Subcutaneous abdominal adipose tissue (tissue), 5 donors: ENCODE data around the gene MYO1C.

Source experiments
- H3K27ac ChIP-seq: one replicate; pipeline ENCODE4 v1.7.0; 2013; ENCODE audit warnings: low read depth, mild to moderate bottlenecking, inconsistent platforms, low read length, moderate library complexity
- H3K27me3 ChIP-seq, 5 donors: one replicate each; pipeline ENCODE4 v1.7.0; 2013; ENCODE audit warnings: low read length in 5 of 5, inconsistent platforms in 1 of 5; ENCODE audit not compliant: control insufficient read depth in 5 of 5, insufficient read depth in 4 of 5
- H3K36me3 ChIP-seq, 5 donors: one replicate each; pipeline ENCODE4 v1.7.0; 2013; ENCODE audit warnings: low read length in 5 of 5; ENCODE audit not compliant: control insufficient read depth in 5 of 5, insufficient read depth in 5 of 5
- H3K4me1 ChIP-seq, 5 donors: one replicate each; pipeline ENCODE4 v1.7.0; 2013; ENCODE audit warnings: low read length in 5 of 5, mild to moderate bottlenecking in 3 of 5, moderate library complexity in 1 of 5; ENCODE audit not compliant: control insufficient read depth in 5 of 5, insufficient read depth in 5 of 5
- H3K4me3 ChIP-seq, 5 donors: one replicate each; pipeline ENCODE4 v1.7.0; 2013; ENCODE audit warnings: low read length in 5 of 5, low read depth in 1 of 5
- H3K9ac ChIP-seq, 5 donors: one replicate each; pipeline ENCODE4 v1.7.0; 2013; ENCODE audit warnings: low read length in 5 of 5, mild to moderate bottlenecking in 4 of 5, moderate library complexity in 3 of 5
- H3K9me3 ChIP-seq, 5 donors: one replicate each; pipeline ENCODE4 v1.7.0; 2013; ENCODE audit warnings: low read length in 5 of 5; ENCODE audit not compliant: control insufficient read depth in 5 of 5
- donor health status: healthy.
- donor health status: healthy.
- donor health status: healthy.
- donor health status: healthy.
- donor health status: healthy.

Gene MYO1C

GRCh38 chr17:1469231-1469852 is 23.1 kb downstream of the MYO1C start:
- Histone ChIP-seq H3K9ac (no peak overlapping the region), H3K27me3 (no peaks in the 10 kb centered on the region), H3K4me3 (no peak overlapping the region), H3K27ac (no peak overlapping the region), H3K9me3 (no peaks in the 10 kb centered on the region), H3K36me3 (peaks cover 0 to 91% (median 84%) of the 10 kb centered on the region in 5 donors), H3K4me1 (peaks cover under 1 to 52% (median 23%) of the 10 kb centered on the region in 5 donors)

DNA sequence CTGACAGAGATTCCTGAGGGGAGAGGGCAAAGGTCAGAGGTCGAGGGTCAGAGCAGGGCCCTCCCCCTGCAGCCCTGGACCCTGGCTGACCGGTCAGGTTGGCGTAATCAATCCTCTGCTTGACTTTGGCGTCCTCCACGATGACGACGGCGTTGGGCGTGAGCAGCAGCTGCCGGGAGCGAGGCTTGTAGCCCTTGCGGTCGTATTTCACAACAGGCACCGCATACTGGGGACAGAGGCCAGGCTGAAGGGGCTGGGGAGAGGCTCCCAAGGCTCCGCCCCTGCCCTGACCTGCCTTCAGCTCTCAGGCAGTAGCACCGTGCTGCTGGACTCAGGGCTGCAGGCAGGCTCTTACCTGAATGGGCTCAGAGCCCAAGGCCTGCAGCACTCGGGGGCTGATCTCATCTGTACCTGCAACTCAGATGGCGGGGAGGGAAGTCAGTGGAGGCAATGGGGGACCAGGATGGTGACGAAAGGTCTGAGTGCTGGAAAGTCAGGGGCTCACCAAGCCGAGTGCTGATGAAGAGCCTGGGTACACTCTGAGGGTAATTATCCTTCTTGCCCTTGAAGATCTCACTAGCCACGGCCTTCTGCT is 24.5 kb downstream of the MYO1C start:
- Histone ChIP-seq H3K36me3 (peaks cover 0 to 86% (median 80%) of the 10 kb centered on the region in 5 donors), H3K9ac (no peak overlapping the region), H3K4me3 (no peak overlapping the region), H3K27ac (no peak overlapping the region), H3K4me1 (peaks cover 4 to 47% (median 16%) of the 10 kb centered on the region in 5 donors), H3K27me3 (no peaks in the 10 kb centered on the region), H3K9me3 (no peaks in the 10 kb centered on the region)

- Histone ChIP-seq H3K27me3 (no peaks in the 10 kb centered on the region), H3K4me1 (peaks cover 4 to 50% (median 22%) of the 10 kb centered on the region in 5 donors), H3K27ac (no peak overlapping the region), H3K36me3 (peaks cover 0 to 81% (median 76%) of the 10 kb centered on the region in 5 donors), H3K9me3 (no peaks in the 10 kb centered on the region), H3K9ac (no peak overlapping the region), H3K4me3 (no peak overlapping the region)
These were observed 25.2 kb downstream of the MYO1C start for GRCh38 chr17:1467258-1467657.

GRCh38 chr17:1464186-1464585 is 28.3 kb downstream of the MYO1C start:
- peak overlapping the region in 1 of 5 donors; percentile 15 for H3K9ac ChIP-seq

GRCh38 chr17:1462164-1463112 is 30.0 kb downstream of the MYO1C start:
- Histone ChIP-seq H3K4me1 (peaks cover 0 to 37% (median 29%) of the 10 kb centered on the region in 5 donors), H3K27me3 (no peaks in the 10 kb centered on the region), H3K36me3 (peaks cover 0 to 37% (median 32%) of the 10 kb centered on the region in 5 donors), H3K9me3 (no peaks in the 10 kb centered on the region), H3K27ac (peak overlapping the region; percentile 24), H3K9ac (no peak overlapping the region), H3K4me3 (no peak overlapping the region)

More at GRCh38 chr17:1464186-1464585, 28.3 kb downstream of the MYO1C start:
- Histone ChIP-seq H3K27ac (no peak overlapping the region), H3K4me3 (no peak overlapping the region), H3K27me3 (no peaks in the 10 kb centered on the region), H3K36me3 (peaks cover 0 to 52% (median 47%) of the 10 kb centered on the region in 5 donors), H3K9me3 (no peaks in the 10 kb centered on the region), H3K4me1 (peaks cover 4 to 52% (median 30%) of the 10 kb centered on the region in 5 donors)

DNA sequence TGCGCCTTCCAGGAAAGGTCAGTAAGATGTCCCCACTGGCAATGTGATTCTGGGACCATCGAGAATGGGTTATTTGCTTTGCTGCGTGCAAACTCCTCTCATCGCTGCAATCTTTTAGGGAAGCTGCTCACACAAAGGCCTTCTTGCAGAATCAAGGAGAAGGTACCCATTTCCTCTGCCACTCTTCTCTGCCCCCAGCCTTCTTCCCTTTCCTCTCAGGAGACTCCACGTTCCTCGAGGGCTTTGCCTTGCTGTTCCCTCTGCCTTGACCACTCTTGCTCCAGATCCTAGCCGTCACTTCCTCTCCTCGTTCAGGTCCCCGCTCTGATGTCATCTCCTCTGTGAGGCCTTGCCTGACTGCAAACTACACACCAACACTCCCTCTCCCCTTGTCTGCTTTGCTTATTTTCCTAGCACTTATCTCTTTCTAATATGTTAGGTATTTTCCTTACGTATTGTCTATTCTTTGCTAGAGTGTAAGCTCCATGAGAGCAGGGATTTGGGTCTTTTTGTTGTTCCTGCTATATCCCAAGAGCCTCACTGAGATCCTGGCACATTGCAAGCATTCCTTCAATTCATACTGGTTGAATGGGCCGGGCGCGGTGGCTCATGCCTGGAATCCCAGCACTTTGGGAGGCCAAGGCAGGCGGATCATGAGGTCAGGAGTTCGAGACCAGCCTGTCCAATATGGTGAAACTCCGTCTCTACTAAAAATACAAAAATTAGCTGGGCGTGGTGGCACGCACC is 31.1 kb downstream of the MYO1C start:
- H3K4me1 ChIP-seq: peaks cover 0 to 44% (median 34%) of the 10 kb centered on the region in 5 donors
- no peak overlapping the region for H3K9ac ChIP-seq
- no peak overlapping the region for H3K4me3 ChIP-seq
- peak overlapping the region; percentile 7 for H3K27ac ChIP-seq
- no peaks in the 10 kb centered on the region for H3K27me3 ChIP-seq
- H3K36me3 ChIP-seq: peaks cover 0 to 27% (median 23%) of the 10 kb centered on the region in 5 donors
- H3K9me3 ChIP-seq: no peaks in the 10 kb centered on the region

GRCh38 chr17:1460233-1460632 is 32.3 kb downstream of the MYO1C start:
- no peaks in the 10 kb centered on the region for H3K27me3 ChIP-seq
- H3K9ac ChIP-seq: no peak overlapping the region
- H3K27ac ChIP-seq: peak overlapping the region; percentile 72
- no peak overlapping the region for H3K4me3 ChIP-seq
- H3K36me3 ChIP-seq: peaks cover 0 to 16% (median 13%) of the 10 kb centered on the region in 5 donors
- H3K4me1 ChIP-seq: peaks cover 0 to 47% (median 34%) of the 10 kb centered on the region in 5 donors
- no peaks in the 10 kb centered on the region for H3K9me3 ChIP-seq

GRCh38 chr17:1455797-1456599 is 36.5 kb downstream of the MYO1C start, which contains the start of gene CRK:
TSS of gene CRK (minus strand) at chr17:1456232. CDS start at chr17:1456117, 115 bp downstream.
- Histone ChIP-seq H3K9ac (peak within 1 kb of the TSS; percentile 63 to 98 (median 94)), H3K4me1 (peaks cover 5 to 52% (median 44%) of the 10 kb centered on the region in 5 donors), H3K9me3 (no peaks in the 10 kb centered on the region), H3K27me3 (no peaks in the 10 kb centered on the region), H3K27ac (peak within 1 kb of the TSS; percentile 96), H3K4me3 (peak within 1 kb of the TSS; percentile 84 to 95 (median 91)), H3K36me3 (peaks cover 0 to 9% (median 4%) of the 10 kb centered on the region in 5 donors)
